ENCODE results near the gene C1orf116. TPM values are rescaled to one million over a fixed set of nuclear protein-coding genes. Genes with fewer than 3 reads are reported as not detected.

The C1orf116 gene
- total and polyA plus RNA-seq, 12 donors, result 0.07 to 1.5 (median 0.64) TPM

DNA sequence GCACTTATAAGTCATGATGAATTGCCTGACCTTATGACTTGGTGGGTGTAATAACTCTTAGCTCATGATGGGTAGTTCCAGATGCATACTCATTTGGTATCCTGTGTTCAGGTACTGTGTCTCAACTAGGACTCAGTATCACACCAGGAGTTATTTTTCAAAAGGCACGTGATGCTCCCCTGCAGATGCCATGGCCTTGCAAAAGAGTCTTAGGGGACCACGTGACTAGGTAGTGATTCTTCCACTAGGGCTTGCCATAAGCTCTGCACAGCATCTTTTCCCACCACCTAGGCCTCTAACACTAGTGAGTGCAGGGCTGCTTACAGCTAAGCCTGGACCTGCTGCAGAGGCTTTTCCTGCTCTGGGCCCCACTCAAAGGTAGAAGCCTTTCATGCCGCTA lies 58.4 kb downstream of the C1orf116 start:
- H3K27me3 ChIP-seq, result peaks cover 0 to 36% (median 6%) of the 10 kb centered on the region in 7 donors
- 89 to 93% methylated on average over 3 of the region's 3 CpGs for WGBS, 2 donors
- no peak overlapping the region for H3K4me3 ChIP-seq
- no peaks in the 10 kb centered on the region for H3K9me3 ChIP-seq
- intact Hi-C loops (cut with DNase I), result loop anchor here in 2 of 10 donors (10.0 kb wide), 1 partner anchor 349 kb away; no protein-coding TSS in a partner anchor
- peaks cover 0 to 18% (median 0%) of the 10 kb centered on the region in 9 donors for H3K4me1 ChIP-seq
- H3K27ac ChIP-seq, result no peak overlapping the region
- H3K36me3 ChIP-seq, result no peaks in the 10 kb centered on the region
- TF ChIP-seq CTCF (IDR thresholded peaks at IDR 0.05), result no peak
- ATAC-seq (no peak), DNase-seq (no peak)

DNA sequence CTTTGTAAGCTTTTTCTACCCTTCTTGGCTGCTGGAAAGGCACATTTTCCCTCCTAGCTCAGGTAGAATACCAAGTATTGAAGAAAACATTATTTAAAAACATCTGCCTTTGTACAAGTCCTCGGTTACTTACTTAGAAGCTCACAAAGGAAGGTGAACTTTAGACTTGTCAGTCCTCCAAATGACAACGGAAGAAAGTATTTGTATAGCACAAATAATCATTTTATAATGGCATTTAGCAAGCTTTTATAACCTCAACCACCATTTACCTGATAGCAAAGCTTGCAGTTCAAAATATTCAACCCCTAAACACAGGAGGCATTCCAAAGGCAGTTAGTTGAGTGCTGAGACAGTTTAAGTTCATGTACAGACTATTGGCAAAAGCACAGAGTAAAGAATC lies 59.8 kb downstream of the C1orf116 start:
- WGBS, 2 donors, result 77 to 78% methylated on average over 2 of the region's 2 CpGs
- intact Hi-C loops (cut with DNase I), result loop anchor here in 2 of 10 donors (10.0 kb wide), 1 partner anchor 348 kb away; no protein-coding TSS in a partner anchor
- no peak for TF ChIP-seq CTCF (IDR thresholded peaks at IDR 0.05)
- ATAC-seq (no peak), DNase-seq (no peak)
- no peaks in the 10 kb centered on the region for H3K36me3 ChIP-seq
- H3K4me1 ChIP-seq, result peaks cover 0 to 32% (median 0%) of the 10 kb centered on the region in 9 donors
- peaks cover 0 to 37% (median 9%) of the 10 kb centered on the region in 7 donors for H3K27me3 ChIP-seq
- H3K9me3 ChIP-seq, result no peaks in the 10 kb centered on the region
- H3K4me3 ChIP-seq, result no peak overlapping the region
- H3K27ac ChIP-seq, result no peak overlapping the region

DNA sequence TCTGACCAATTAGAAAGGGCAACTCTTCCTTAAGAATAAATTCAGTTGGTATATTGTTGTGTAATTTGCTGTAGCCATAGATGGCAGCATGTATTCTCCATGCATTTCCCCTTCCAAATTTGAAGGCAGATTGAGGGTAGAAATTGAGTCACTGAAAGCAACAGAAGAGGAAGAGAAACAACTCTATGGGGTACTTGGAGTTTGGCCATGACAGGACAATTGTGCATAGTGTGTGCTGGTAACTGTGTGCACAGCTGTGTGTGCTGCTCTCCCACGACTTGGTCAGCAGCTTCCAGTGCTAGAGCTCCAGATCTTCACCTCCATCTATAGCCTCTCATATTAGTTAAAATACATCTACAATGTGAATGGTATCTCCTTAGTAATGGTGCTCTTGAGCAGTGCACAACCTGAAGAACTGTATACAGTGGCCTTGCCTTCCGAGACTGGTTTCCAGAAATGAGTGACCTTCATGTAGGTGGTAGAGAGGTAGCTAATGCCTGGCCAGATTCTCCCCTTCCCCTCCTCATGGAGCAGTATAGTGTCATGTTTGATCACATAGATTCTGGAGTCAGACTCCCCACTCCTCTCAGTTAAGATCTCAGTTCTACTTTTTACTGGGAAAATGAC lies 61.4 kb downstream of the C1orf116 start:
- peaks cover 0 to 44% (median 0%) of the 10 kb centered on the region in 9 donors for H3K4me1 ChIP-seq
- intact Hi-C loops (cut with DNase I), result loop anchor here in 2 of 10 donors (10.0 kb wide), 1 partner anchor 346 kb away; no protein-coding TSS in a partner anchor
- H3K9me3 ChIP-seq, result no peaks in the 10 kb centered on the region
- TF ChIP-seq CTCF (IDR thresholded peaks at IDR 0.05), result no peak
- H3K36me3 ChIP-seq, result no peaks in the 10 kb centered on the region
- H3K27ac ChIP-seq, result no peak overlapping the region
- peak in 1 of 8 donors; percentile 53 for ATAC-seq
- H3K27me3 ChIP-seq, result peaks cover 0 to 40% (median 9%) of the 10 kb centered on the region in 7 donors
- H3K4me3 ChIP-seq, result no peak overlapping the region
- no peak for DNase-seq
- WGBS, 2 donors, result 79 to 80% methylated on average over 2 of the region's 2 CpGs

- intact Hi-C loops (cut with DNase I), result loop anchor here in 2 of 10 donors (10.0 kb wide), 1 partner anchor 346 kb away; no protein-coding TSS in a partner anchor
These were observed 62.1 kb downstream of the C1orf116 start, which contains the start of gene FCAMR for GRCh38 chr1:206970446-206970845. Gene FCAMR, minus strand, starts transcription at chr1:206970460. Its CDS starts 335 bp downstream, at chr1:206970125.

More at GRCh38 chr1:206970446-206970845, 62.1 kb downstream of the C1orf116 start, which contains the start of gene FCAMR:
- no peaks in the 10 kb centered on the region for H3K36me3 ChIP-seq
- H3K4me1 ChIP-seq, result peaks cover 0 to 44% (median 0%) of the 10 kb centered on the region in 9 donors
- peaks cover 0 to 47% (median 9%) of the 10 kb centered on the region in 7 donors for H3K27me3 ChIP-seq
- 75 to 83% methylated on average over 2 of the region's 2 CpGs for whole genome bisulfite sequencing, 2 donors
- DNase-seq (no peak), ATAC-seq (no peak)
- no peak for TF ChIP-seq CTCF (IDR thresholded peaks at IDR 0.05)
- no peaks in the 10 kb centered on the region for H3K9me3 ChIP-seq
- no peak within 1 kb of the TSS for H3K4me3 ChIP-seq
- H3K27ac ChIP-seq, result no peak within 1 kb of the TSS
